Liver (tissue), 3 donors: ENCODE data around the gene OXNAD1.

ENCODE experiments used
- CTCF ChIP-seq: fragments of 150-350 bp; IDR thresholded peaks from 2 replicates; pipeline ENCODE4 v1.5.1; 2017; ENCODE audit warnings: improper control_type of control experiment, low read depth, low read length; ENCODE audit not compliant: missing input control
- EGR1 ChIP-seq, 2 donors: IDR thresholded peaks; 2 replicates each; pipeline ENCODE4 v1.6.1; 2016 to 2018; ENCODE audit warnings: antibody characterized with exemption in 2 of 2, low read depth in 2 of 2
- GABPA ChIP-seq, 2 donors: IDR thresholded peaks in 1 of 2; conservative IDR thresholded peaks in 1 of 2; 2 replicates each; pipeline ENCODE4 v1.6.1; 2016; ENCODE audit warnings: antibody characterized with exemption in 2 of 2, mild to moderate bottlenecking in 1 of 2, moderate library complexity in 1 of 2
- HNF4A ChIP-seq, 2 donors: conservative IDR thresholded peaks; 2 replicates each; pipeline ENCODE4 v1.6.1; 2016; ENCODE audit warnings: antibody characterized with exemption in 2 of 2, mild to moderate bottlenecking in 2 of 2
- HNF4G ChIP-seq: IDR thresholded peaks from 2 replicates; pipeline ENCODE4 v1.6.1; 2016; ENCODE audit warnings: antibody characterized with exemption
- MAX ChIP-seq: IDR thresholded peaks from 2 replicates; pipeline ENCODE4 v1.6.1; 2016; ENCODE audit warnings: antibody characterized with exemption
- RAD21 ChIP-seq, 2 donors: IDR thresholded peaks; 2 replicates each; pipeline ENCODE4 v1.6.1; 2016; ENCODE audit warnings: antibody characterized with exemption in 2 of 2, mild to moderate bottlenecking in 2 of 2
- REST ChIP-seq: IDR thresholded peaks from 2 replicates; pipeline ENCODE4 v1.6.1; 2016; ENCODE audit warnings: antibody characterized with exemption, mild to moderate bottlenecking
- SP1 ChIP-seq: IDR thresholded peaks from 2 replicates; pipeline ENCODE4 v1.6.1; 2018; ENCODE audit warnings: antibody characterized with exemption, mild to moderate bottlenecking
- TAF1 ChIP-seq: conservative IDR thresholded peaks from 2 replicates; pipeline ENCODE4 v1.6.1; 2016; ENCODE audit warnings: antibody characterized with exemption, mild to moderate bottlenecking
- YY1 ChIP-seq: IDR thresholded peaks from 2 replicates; pipeline ENCODE4 v1.6.1; 2016; ENCODE audit warnings: antibody characterized with exemption, mild to moderate bottlenecking
- ZBTB33 ChIP-seq: IDR thresholded peaks from 2 replicates; pipeline ENCODE4 v1.6.1; 2016; ENCODE audit warnings: antibody characterized with exemption
- donor health status: healthy.
- donor health status: healthy.

- TF ChIP-seq REST, result no peak
- no peak for TF ChIP-seq CTCF
- TF ChIP-seq TAF1, result no peak
- no peak for TF ChIP-seq SP1
- TF ChIP-seq ZBTB33, result no peak
- TF ChIP-seq HNF4G, result no peak
- TF ChIP-seq MAX, result no peak
- TF ChIP-seq RAD21 (IDR thresholded peaks at IDR 0.05), result no peak
- no peak for TF ChIP-seq HNF4A (conservative IDR thresholded peaks at IDR 0.05)
- TF ChIP-seq GABPA (IDR thresholded peaks at IDR 0.05 in 1 of 2, conservative IDR thresholded peaks at IDR 0.05 in 1 of 2), result no peak
- TF ChIP-seq YY1, result no peak
- TF ChIP-seq EGR1 (IDR thresholded peaks at IDR 0.05; ENCODE audit: low read depth in 2 of 2), result no peak
Observed at GRCh38 chr3:16249886-16250285, 15.1 kb upstream of the OXNAD1 start.
